Hepatocyte (in vitro differentiated cells): ENCODE results near the gene APOA5.

ENCODE experiments used
- EZH2 ChIP-seq: fragments of 200-600 bp; sonication (generic); IDR thresholded peaks from 2 replicates; pipeline ENCODE4 v1.6.1; 2016; ENCODE audit warnings: antibody characterized with exemption, mild to moderate bottlenecking, borderline replicate concordance
- TF ChIP-seq, protein P1 (sequence below): fragments of 200-600 bp; sonication (generic); IDR thresholded peaks from 2 replicates; pipeline ENCODE4 v1.5.1; 2016; ENCODE audit warnings: antibody characterized with exemption, mild to moderate bottlenecking; ENCODE audit not compliant: poor library complexity

GRCh38 chr11:116775975-116776374, 15.7 kb downstream of the APOA5 start:
- TF ChIP-seq, protein P1, sequence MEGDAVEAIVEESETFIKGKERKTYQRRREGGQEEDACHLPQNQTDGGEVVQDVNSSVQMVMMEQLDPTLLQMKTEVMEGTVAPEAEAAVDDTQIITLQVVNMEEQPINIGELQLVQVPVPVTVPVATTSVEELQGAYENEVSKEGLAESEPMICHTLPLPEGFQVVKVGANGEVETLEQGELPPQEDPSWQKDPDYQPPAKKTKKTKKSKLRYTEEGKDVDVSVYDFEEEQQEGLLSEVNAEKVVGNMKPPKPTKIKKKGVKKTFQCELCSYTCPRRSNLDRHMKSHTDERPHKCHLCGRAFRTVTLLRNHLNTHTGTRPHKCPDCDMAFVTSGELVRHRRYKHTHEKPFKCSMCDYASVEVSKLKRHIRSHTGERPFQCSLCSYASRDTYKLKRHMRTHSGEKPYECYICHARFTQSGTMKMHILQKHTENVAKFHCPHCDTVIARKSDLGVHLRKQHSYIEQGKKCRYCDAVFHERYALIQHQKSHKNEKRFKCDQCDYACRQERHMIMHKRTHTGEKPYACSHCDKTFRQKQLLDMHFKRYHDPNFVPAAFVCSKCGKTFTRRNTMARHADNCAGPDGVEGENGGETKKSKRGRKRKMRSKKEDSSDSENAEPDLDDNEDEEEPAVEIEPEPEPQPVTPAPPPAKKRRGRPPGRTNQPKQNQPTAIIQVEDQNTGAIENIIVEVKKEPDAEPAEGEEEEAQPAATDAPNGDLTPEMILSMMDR = no peak
- no peak for TF ChIP-seq EZH2
